HUES6 (cell line): ENCODE results near the gene KIZ.

ENCODE experiments used
- H3K27ac ChIP-seq: 2 replicates; pipeline ENCODE4 v1.7.0; 2013; ENCODE audit warnings: low read depth, mild to moderate bottlenecking, low read length, inconsistent platforms
- H3K27me3 ChIP-seq: 2 replicates; pipeline ENCODE4 v1.6.1; 2013; ENCODE audit warnings: low read length; ENCODE audit not compliant: control insufficient read depth, insufficient read depth
- H3K36me3 ChIP-seq: 2 replicates; pipeline ENCODE4 v1.6.1; 2013; ENCODE audit warnings: low read length; ENCODE audit not compliant: control insufficient read depth, insufficient read depth
- H3K4me1 ChIP-seq: 2 replicates; pipeline ENCODE4 v1.6.1; 2013; ENCODE audit warnings: low read length; ENCODE audit not compliant: control insufficient read depth, insufficient read depth
- H3K4me3 ChIP-seq: 2 replicates; pipeline ENCODE4 v1.5.1; 2013; ENCODE audit warnings: low read depth, low read length
- H3K9ac ChIP-seq: one replicate; pipeline ENCODE4 v1.6.1; 2013; ENCODE audit warnings: mild to moderate bottlenecking, low read length
- H3K9me3 ChIP-seq: 2 replicates; pipeline ENCODE4 v1.6.1; 2013; ENCODE audit warnings: low read depth, low read length; ENCODE audit not compliant: control insufficient read depth, insufficient read depth

KIZ gene

DNA sequence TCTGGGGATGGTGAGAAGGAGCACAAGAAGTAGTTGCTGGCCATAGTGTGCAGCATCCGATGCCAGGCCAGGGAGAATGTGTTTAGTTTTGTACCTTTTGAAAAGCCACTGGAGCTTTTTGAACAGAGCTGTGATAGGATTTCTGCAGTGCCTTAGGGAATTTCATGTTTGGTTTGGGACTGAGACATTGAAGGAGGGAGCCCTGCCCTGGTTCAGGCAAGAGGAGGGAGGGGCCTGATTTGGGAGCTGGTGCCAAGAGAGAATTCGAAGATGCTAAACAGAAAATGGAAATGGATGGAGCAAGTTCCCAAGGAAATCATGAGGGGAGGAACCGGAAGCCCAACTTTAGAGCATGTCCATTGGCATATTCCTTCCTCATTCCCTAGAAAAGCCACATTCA, 80.7 kb downstream of the KIZ start:
- Histone ChIP-seq H3K9ac (no peak overlapping the region), H3K27ac (no peak overlapping the region), H3K9me3 (no peaks in the 10 kb centered on the region), H3K4me1 (peaks cover 15% of the 10 kb centered on the region; the same call in 1 of the 2 replicates), H3K4me3 (no peak overlapping the region), H3K27me3 (no peaks in the 10 kb centered on the region), H3K36me3 (0 out of 2 replicates have a peak, but pooled peaks cover 2% of the 10 kb centered on the region)

DNA sequence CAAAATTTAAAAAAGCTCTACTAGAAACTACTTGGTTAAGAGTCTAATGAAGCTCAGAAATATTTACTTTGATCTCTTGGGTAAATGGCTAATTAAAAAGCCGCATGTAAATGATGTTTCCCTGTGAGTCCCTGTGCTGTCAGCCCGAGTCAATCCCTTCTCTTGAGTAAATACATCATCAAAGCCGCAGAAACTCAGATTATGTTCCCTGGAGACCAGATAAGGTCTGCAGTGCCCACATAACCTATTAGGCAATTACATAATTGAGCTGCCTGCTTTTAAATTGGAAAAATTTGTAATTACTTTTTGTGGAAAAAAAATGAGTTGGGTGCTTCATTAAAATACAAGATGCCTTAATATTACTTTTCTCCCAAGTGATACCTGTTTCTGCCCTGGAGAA, 83.1 kb downstream of the KIZ start:
- peaks cover 17% of the 10 kb centered on the region for H3K4me1 ChIP-seq
- H3K9ac ChIP-seq = no peak overlapping the region
- no peaks in the 10 kb centered on the region for H3K27me3 ChIP-seq
- H3K27ac ChIP-seq = no peak overlapping the region
- H3K9me3 ChIP-seq = no peaks in the 10 kb centered on the region
- H3K36me3 ChIP-seq = 0 out of 2 replicates have a peak, but pooled peaks cover 2% of the 10 kb centered on the region
- H3K4me3 ChIP-seq = no peak overlapping the region

DNA sequence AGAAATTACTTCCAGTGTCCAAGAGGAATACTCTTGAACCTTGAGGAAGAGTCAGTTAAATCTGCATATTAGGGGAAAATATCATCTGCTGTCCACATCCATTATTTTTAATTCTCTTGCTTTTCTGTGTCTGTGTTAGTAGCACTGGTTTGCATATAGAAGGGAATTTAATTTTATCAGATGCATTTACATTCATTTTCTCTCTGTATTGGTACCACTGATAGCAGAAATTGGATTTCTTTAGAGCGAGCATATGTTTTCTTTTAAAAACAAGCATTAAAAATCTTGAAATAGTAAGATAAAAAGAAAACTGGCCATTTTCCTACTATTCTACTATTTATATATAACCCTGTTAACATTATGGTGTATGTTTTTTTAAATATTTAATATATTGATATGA, 83.8 kb downstream of the KIZ start:
- 0 out of 2 replicates have a peak, but pooled peaks cover 2% of the 10 kb centered on the region for H3K36me3 ChIP-seq
- H3K27ac ChIP-seq = no peak overlapping the region
- H3K9ac ChIP-seq = no peak overlapping the region
- peaks cover 21% of the 10 kb centered on the region for H3K4me1 ChIP-seq
- H3K9me3 ChIP-seq = no peaks in the 10 kb centered on the region
- no peak overlapping the region for H3K4me3 ChIP-seq
- H3K27me3 ChIP-seq = no peaks in the 10 kb centered on the region

DNA sequence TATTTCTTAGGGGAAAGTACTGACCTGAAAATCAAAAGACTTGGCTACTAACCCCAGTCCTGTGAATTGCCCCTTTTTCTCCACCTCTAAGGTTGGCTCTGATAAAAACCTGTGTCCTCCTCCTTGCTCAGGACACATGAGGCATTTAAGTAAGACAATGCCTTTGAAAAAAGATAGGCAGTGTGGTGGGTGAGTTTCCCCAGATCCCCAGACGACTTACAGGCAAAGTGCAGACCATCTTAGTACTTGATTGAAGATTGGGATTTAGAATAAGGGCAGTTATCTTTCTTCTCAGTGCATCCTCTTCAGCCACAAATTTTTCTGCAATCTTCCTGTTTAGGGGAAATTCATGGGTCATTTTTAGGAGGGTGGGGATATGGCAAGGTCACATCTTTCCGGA, 87.8 kb downstream of the KIZ start:
- Histone ChIP-seq H3K36me3 (peaks cover 4% of the 10 kb centered on the region; the same call in 1 of the 2 replicates), H3K4me3 (no peak overlapping the region), H3K27ac (peak overlapping the region; percentile 61; the same call in 1 of the 2 replicates), H3K9me3 (no peaks in the 10 kb centered on the region), H3K4me1 (peaks cover 43% of the 10 kb centered on the region), H3K9ac (no peak overlapping the region), H3K27me3 (no peaks in the 10 kb centered on the region)

DNA sequence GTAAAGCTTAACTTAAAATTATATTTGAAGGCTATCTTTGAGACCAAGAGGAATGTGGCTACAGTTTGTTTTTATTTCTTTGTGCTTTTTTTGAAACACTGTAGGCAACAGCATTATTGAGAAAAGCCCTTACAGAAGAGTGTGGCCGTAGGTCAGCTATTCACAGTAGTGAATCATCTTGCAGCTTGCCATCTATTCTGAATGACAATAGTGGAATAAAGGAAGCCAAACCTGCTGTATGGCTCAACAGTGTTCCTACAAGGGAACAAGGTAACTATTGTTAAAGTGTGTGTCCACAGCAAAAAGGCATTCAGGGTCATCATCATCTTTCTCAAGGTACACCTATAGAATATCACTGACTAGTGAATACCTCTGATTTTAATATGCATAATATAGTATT, 88.5 kb downstream of the KIZ start:
- H3K27ac ChIP-seq = peak overlapping the region; percentile 61
- H3K9ac ChIP-seq = no peak overlapping the region
- H3K27me3 ChIP-seq = no peaks in the 10 kb centered on the region
- H3K9me3 ChIP-seq = no peaks in the 10 kb centered on the region
- peaks cover 4% of the 10 kb centered on the region; the same call in 1 of the 2 replicates for H3K36me3 ChIP-seq
- no peak overlapping the region for H3K4me3 ChIP-seq
- H3K4me1 ChIP-seq = peaks cover 40% of the 10 kb centered on the region

DNA sequence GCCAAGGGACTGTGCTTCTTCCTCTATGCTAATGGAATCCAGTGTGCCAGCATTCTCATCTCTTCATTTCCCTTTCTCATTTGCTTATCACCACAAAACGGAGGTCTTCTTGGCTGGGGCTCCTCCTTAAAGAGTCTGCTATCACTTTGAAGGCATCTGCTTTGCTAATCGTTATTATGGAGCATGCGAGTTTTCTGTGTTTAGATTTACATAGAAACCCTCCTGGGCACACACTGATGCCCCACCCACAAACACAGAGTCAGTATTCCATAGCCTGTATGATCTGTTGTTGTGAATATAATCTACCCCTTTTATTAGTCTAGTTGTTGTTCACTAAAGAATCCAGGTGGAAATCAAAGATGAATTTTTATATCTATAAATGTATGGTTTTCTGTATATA, 93.8 kb downstream of the KIZ start:
- Histone ChIP-seq H3K4me3 (no peak overlapping the region), H3K27ac (no peak overlapping the region), H3K9ac (no peak overlapping the region), H3K4me1 (peaks cover 33% of the 10 kb centered on the region), H3K27me3 (no peaks in the 10 kb centered on the region), H3K36me3 (peaks cover 4% of the 10 kb centered on the region; the same call in 1 of the 2 replicates), H3K9me3 (no peaks in the 10 kb centered on the region)

DNA sequence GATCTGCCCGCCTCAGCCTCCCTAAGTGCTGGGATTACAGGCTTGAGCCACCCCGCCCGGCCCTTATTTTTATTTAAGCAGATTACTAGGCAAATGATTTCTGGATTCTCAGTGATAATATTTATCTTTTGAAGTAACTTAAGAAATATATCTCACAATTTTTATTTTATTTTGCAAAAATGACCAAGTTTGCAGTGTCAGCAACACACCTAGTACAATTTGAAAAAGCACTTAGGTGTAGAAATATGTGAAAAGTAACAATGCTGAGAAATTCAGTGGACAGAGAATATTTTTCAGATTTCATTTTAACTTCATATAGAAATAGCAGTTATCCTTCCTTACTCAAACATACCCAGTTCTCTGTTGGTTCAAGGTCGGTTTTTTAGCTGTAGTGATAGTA, 98.3 kb downstream of the KIZ start:
- Histone ChIP-seq H3K27ac (no peak overlapping the region), H3K27me3 (no peaks in the 10 kb centered on the region), H3K36me3 (peaks cover 2% of the 10 kb centered on the region), H3K4me1 (peaks cover 23% of the 10 kb centered on the region), H3K9ac (no peak overlapping the region), H3K9me3 (no peaks in the 10 kb centered on the region), H3K4me3 (no peak overlapping the region)

DNA sequence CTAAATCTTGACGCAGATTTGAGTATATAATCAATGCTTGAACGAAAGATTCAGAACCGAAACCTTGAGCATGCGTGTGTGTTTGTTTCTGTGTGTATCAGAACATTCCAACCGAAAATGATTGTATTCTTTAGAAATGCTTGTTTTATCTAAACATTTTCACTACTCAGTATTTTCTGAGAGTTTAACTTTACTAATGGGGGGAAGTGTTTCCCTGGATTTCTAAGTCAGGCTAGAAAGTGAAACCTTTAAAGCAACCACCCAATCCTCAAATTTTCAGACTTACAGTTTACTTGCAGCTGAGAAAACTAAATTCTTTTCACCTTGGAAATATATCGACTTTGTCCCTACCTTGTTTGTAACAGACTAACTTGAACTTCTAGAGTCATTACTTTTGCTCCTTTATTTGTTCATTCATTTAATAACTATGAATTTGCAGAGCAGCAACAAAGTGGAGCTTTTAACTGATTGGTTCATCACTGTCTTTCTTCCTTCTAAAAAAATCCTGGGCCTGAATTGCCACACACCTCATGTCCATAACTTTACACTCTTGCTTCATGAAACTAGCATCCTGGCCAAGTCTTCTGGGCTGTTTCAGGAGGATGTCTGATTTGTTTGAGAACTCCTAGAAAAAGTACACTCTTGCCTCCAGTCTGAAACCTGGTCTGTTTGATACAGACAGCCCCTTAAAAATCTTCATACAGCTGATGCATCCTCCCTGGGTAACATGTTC, 99.5 kb downstream of the KIZ start:
- no peaks in the 10 kb centered on the region for H3K9me3 ChIP-seq
- no peak overlapping the region for H3K27ac ChIP-seq
- no peak overlapping the region for H3K9ac ChIP-seq
- H3K27me3 ChIP-seq = no peaks in the 10 kb centered on the region
- H3K36me3 ChIP-seq = peaks cover 8% of the 10 kb centered on the region
- H3K4me1 ChIP-seq = peaks cover 23% of the 10 kb centered on the region
- no peak overlapping the region for H3K4me3 ChIP-seq

DNA sequence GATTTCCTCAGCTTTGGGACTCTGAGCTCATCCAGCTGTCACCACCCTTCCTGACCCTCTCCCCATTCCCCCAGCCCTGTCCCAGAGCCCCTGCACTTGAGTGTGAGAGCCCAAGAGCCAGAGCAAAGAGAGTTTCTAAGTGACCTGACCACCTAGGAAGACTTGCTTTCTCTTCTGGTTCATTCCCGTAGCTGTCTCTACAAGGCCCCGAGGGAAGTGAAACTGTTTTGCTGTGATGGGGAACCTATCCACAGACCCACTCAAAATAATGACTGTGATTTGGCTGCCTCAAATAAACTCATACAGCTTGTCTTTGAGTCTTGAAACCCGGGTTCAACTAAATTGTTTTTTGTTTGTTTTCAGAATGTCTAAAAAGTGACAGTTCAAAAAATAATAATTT, 102.6 kb downstream of the KIZ start:
- peaks cover 12% of the 10 kb centered on the region for H3K36me3 ChIP-seq
- H3K27ac ChIP-seq = no peak overlapping the region
- H3K9ac ChIP-seq = no peak overlapping the region
- no peaks in the 10 kb centered on the region for H3K27me3 ChIP-seq
- H3K9me3 ChIP-seq = no peaks in the 10 kb centered on the region
- no peak overlapping the region for H3K4me3 ChIP-seq
- peaks cover 28% of the 10 kb centered on the region for H3K4me1 ChIP-seq

DNA sequence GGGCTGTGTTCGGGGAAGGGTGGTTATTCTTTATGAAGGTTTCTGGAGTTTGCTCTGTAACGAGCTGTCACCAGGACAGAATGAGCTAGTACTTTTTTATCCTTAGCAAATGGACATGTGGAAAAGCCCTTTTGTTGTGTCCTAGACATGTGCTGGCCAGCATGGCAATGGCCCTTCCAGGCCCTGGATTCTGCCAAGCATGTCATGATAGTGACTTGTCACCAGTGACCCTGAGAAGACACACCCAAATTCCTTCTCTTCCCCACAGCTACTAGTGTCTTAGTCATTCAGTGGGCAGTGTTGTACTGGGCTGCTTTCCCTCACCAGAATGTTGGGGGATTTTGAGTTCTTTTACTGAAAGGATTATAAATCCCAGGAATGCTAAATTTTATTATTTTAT, 103.3 kb downstream of the KIZ start:
- Histone ChIP-seq H3K9ac (no peak overlapping the region), H3K27me3 (no peaks in the 10 kb centered on the region), H3K27ac (no peak overlapping the region), H3K4me1 (peaks cover 29% of the 10 kb centered on the region), H3K4me3 (no peak overlapping the region), H3K9me3 (no peaks in the 10 kb centered on the region), H3K36me3 (peaks cover 12% of the 10 kb centered on the region)

DNA sequence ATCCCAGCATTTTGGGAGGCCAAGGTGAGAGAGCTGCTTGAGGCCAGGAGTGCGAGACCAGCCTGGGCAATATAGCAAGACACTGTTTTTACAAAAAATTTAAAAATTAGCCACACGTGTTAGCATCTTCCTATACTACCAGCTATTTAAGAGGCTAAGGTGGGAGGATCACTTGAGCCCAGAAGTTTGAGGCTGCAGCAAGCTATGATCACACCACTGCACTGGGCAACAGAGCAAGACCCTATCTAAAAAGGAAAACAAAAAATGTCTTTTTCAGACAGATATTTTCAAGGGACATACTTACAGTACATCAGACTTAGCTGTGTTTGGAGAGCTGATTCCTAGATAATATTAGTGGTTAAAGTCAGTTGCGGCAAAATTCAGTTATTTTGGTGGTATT, 104.3 kb downstream of the KIZ start:
- peaks cover 12% of the 10 kb centered on the region for H3K36me3 ChIP-seq
- no peak overlapping the region for H3K9ac ChIP-seq
- H3K4me1 ChIP-seq = peaks cover 28% of the 10 kb centered on the region
- no peak overlapping the region for H3K4me3 ChIP-seq
- H3K9me3 ChIP-seq = no peaks in the 10 kb centered on the region
- no peak overlapping the region for H3K27ac ChIP-seq
- no peaks in the 10 kb centered on the region for H3K27me3 ChIP-seq
